Mucosa of rectum (tissue), 2 donors: ENCODE results near the gene PPP1R15A.
"Not testable (repeated sequence)": the region's sequence is repeated elsewhere in the genome, so short reads cannot be mapped to it uniquely, and the experiment has no call there.

Experiments
- H3K27ac ChIP-seq, 2 donors: one replicate each; pipeline ENCODE4 v1.7.0; 2013; ENCODE audit warnings: inconsistent platforms in 2 of 2, low read depth in 2 of 2, low read length in 2 of 2
- H3K27me3 ChIP-seq, 2 donors: one replicate each; pipeline ENCODE4 v1.7.0; 2013; ENCODE audit warnings: low read length in 2 of 2; ENCODE audit not compliant: control insufficient read depth in 2 of 2, insufficient read depth in 2 of 2
- H3K36me3 ChIP-seq, 2 donors: one replicate each; pipeline ENCODE4 v1.7.0; 2013; ENCODE audit warnings: low read length in 2 of 2; ENCODE audit not compliant: control insufficient read depth in 2 of 2, insufficient read depth in 2 of 2
- H3K4me1 ChIP-seq, 2 donors: one replicate each; pipeline ENCODE4 v1.7.0; 2013; ENCODE audit warnings: low read length in 2 of 2, mild to moderate bottlenecking in 1 of 2; ENCODE audit not compliant: control insufficient read depth in 2 of 2, insufficient read depth in 2 of 2
- H3K4me3 ChIP-seq, 2 donors: one replicate each; pipeline ENCODE4 v1.7.0; 2013; ENCODE audit warnings: low read length in 2 of 2
- H3K9ac ChIP-seq, 2 donors: one replicate each; pipeline ENCODE4 v1.7.0; 2013; ENCODE audit warnings: low read length in 2 of 2, low read depth in 1 of 2, mild to moderate bottlenecking in 1 of 2
- H3K9me3 ChIP-seq, 2 donors: one replicate each; pipeline ENCODE4 v1.7.0; 2013; ENCODE audit warnings: low read length in 2 of 2; ENCODE audit not compliant: control insufficient read depth in 2 of 2
- donor health status: healthy.
- donor health status: Normal muscosa, but diverticular disease.

Gene PPP1R15A

DNA sequence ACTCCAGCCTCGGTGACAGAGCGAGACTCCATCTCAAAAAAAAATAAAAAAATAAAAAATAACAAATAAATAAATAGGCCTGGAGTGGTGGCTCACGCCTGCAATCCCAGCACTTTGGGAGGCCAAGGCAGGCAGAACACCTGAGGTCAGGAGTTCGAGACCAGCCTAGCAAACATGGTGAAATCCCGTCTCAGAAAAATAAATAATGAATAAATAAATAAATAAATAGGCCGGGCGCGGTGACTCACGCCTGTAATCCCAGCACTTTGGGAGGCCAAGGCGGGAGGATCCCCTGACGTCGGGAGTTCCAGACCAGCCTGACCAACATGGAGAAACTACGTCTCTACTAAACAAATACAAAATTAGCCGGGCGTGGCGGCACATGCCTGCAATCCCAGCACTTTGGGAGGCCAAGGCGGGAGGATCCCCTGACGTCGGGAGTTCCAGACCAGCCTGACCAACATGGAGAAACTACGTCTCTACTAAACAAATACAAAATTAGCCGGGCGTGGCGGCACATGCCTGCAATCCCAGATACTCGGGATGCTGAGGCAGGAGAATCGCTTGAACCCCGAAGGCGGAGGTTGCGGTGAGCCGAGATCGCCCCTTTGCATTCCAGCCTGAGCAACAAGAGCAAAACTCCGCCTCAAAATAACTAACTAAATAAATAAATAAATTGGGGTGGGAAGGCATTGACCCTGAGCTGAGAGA lies 595 bp upstream of the PPP1R15A start:
- Histone ChIP-seq H3K4me3 (peak overlapping the region; percentile 90 to 100), H3K9ac (peak overlapping the region; percentile 9 to 99), H3K36me3 (peaks cover 14 to 21% of the 10 kb centered on the region in 2 donors), H3K27ac (peak overlapping the region in 1 of 2 donors; percentile 72), H3K4me1 (peaks cover 42 to 52% of the 10 kb centered on the region in 2 donors)
- not testable (repeated sequence) for H3K27me3 ChIP-seq, H3K9me3 ChIP-seq

DNA sequence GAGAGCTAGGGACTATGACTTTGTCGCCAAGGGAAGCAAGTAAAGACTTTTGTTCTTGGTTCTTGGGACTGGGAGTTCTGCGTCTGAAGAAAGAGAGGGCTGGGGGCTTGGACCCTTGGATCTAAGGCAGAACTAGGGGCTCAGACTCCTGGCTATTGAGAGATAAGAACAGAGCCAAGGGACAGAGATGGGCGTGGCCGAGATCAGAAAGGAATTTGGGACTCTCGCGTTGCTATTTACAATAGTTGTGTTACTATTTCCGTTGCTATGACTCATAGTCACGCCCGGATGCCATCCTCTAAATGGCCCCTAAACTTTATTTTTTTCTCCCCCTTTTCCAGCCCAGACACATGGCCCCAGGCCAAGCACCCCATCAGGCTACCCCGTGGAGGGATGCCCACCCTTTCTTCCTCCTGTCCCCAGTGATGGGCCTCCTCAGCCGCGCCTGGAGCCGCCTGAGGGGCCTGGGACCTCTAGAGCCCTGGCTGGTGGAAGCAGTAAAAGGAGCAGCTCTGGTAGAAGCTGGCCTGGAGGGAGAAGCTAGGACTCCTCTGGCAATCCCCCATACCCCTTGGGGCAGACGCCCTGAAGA lies 759 bp downstream of the PPP1R15A start:
- peaks cover 32 to 39% of the 10 kb centered on the region in 2 donors for H3K4me1 ChIP-seq
- peak overlapping the region; percentile 99 to 100 for H3K9ac ChIP-seq
- H3K36me3 ChIP-seq = peaks cover 14 to 26% of the 10 kb centered on the region in 2 donors
- H3K27ac ChIP-seq = peak overlapping the region; percentile 99 to 100
- H3K9me3 ChIP-seq = no peaks in the 10 kb centered on the region
- no peaks in the 10 kb centered on the region for H3K27me3 ChIP-seq
- H3K4me3 ChIP-seq = peak overlapping the region; percentile 90 to 100

DNA sequence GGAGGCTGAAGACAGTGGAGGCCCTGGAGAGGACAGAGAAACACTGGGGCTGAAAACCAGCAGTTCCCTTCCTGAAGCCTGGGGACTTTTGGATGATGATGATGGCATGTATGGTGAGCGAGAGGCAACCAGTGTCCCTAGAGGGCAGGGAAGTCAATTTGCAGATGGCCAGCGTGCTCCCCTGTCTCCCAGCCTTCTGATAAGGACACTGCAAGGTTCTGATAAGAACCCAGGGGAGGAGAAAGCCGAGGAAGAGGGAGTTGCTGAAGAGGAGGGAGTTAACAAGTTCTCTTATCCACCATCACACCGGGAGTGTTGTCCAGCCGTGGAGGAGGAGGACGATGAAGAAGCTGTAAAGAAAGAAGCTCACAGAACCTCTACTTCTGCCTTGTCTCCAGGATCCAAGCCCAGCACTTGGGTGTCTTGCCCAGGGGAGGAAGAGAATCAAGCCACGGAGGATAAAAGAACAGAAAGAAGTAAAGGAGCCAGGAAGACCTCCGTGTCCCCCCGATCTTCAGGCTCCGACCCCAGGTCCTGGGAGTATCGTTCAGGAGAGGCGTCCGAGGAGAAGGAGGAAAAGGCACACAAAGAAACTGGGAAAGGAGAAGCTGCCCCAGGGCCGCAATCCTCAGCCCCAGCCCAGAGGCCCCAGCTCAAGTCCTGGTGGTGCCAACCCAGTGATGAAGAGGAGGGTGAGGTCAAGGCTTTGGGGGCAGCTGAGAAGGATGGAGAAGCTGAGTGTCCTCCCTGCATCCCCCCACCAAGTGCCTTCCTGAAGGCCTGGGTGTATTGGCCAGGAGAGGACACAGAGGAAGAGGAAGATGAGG lies 1.5 kb downstream of the PPP1R15A start:
- peaks cover 30 to 32% of the 10 kb centered on the region in 2 donors for H3K4me1 ChIP-seq

DNA sequence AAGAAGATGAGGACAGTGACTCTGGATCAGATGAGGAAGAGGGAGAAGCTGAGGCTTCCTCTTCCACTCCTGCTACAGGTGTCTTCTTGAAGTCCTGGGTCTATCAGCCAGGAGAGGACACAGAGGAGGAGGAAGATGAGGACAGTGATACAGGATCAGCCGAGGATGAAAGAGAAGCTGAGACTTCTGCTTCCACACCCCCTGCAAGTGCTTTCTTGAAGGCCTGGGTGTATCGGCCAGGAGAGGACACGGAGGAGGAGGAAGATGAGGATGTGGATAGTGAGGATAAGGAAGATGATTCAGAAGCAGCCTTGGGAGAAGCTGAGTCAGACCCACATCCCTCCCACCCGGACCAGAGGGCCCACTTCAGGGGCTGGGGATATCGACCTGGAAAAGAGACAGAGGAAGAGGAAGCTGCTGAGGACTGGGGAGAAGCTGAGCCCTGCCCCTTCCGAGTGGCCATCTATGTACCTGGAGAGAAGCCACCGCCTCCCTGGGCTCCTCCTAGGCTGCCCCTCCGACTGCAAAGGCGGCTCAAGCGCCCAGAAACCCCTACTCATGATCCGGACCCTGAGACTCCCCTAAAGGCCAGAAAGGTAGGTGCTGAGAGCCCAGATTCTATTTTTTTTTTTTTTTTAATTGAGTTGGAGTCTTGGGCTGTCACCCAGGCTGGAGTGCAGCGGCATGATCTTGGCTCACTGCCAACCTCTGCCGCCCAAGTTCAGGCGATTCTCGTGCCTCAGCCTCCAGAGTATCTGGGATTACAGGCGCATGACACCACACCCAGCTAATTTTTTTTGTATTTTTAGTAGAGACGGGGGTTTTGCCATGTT lies 2.3 kb downstream of the PPP1R15A start:
- Histone ChIP-seq H3K9ac (peak overlapping the region; percentile 99 to 100), H3K36me3 (peaks cover 14 to 28% of the 10 kb centered on the region in 2 donors), H3K9me3 (no peaks in the 10 kb centered on the region), H3K4me1 (peaks cover 26 to 31% of the 10 kb centered on the region in 2 donors), H3K4me3 (peak overlapping the region; percentile 90 to 100), H3K27ac (peak overlapping the region; percentile 99 to 100), H3K27me3 (no peaks in the 10 kb centered on the region)

More for the DNA sequence above, 1.5 kb downstream of the PPP1R15A start:
- Histone ChIP-seq H3K9me3 (no peaks in the 10 kb centered on the region), H3K27me3 (no peaks in the 10 kb centered on the region), H3K36me3 (peaks cover 14 to 28% of the 10 kb centered on the region in 2 donors), H3K27ac (peak overlapping the region; percentile 99 to 100), H3K9ac (peak overlapping the region; percentile 99 to 100), H3K4me3 (peak overlapping the region; percentile 90 to 100)

DNA sequence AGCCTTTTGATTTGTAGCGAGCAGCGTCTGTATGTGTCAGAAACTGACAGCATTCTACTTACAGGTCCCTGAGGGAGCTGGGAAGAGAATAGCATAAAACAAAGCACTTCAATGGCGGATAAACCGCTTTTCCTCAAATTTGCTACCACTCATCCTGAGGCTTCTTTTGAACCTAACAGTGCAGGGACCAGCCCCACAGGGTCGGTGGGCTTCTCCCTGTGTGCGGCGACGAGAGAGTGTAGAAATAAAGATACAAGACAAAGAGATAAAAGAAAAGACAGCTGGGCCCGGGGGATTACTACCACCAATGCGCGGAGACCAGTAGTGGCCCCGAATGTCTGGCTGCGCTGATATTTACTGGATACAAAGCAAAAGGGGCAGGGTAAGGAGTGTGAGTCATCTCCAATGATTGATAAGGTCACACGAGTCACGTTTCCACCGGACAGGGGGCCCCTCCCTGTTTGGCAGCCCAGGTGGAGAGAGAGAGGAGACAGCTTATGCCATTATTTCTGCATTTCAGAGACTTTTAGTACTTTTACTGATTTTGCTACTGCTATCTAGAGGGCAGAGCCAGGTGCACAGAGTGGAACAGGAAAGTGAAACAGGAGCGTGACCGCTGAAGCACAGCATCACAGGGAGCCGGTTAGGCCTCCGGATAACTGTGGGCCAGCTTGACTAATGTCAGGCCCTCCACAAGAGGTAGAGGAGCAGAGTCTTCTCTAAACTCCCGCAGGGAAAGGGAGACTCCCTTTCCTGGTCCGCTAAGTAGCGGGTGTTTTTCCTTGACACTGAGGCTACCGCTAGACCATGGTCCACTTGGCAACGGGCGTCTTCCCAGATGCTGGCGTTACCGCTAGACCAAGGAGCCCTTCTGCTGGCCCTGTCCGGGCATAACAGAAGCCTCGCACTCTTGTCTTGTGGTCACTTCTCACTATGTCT lies 4.1 kb downstream of the PPP1R15A start:
- H3K27me3 ChIP-seq, H3K9me3 ChIP-seq: not testable (repeated sequence)
- Histone ChIP-seq H3K4me3 (peak overlapping the region in 1 of 2 donors; percentile 45), H3K36me3 (peaks cover 14 to 28% of the 10 kb centered on the region in 2 donors), H3K4me1 (peaks cover 26 to 31% of the 10 kb centered on the region in 2 donors), H3K9ac (peak overlapping the region; percentile 38 to 99), H3K27ac (peak overlapping the region; percentile 99 to 100)

DNA sequence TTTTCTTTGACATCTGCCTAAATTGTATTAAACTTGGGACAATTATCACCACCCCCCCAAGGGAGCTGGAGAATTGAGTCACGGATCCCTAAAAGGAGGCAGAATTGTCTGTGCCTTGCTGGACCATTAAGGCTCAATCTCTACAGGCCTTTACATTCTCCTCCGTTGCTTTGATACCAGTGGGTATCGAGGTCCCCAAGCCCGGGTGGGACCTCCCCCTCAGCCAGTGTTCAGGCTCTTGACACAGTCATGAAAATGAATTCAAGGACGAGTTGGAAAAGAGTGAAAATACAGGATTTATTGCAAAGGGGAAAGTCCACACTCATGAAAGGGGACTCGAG lies 5.6 kb downstream of the PPP1R15A start:
- peaks cover 14 to 28% of the 10 kb centered on the region in 2 donors for H3K36me3 ChIP-seq
- H3K4me1 ChIP-seq = peaks cover 26 to 31% of the 10 kb centered on the region in 2 donors
- H3K27ac ChIP-seq = no peak overlapping the region
- H3K9me3 ChIP-seq = no peaks in the 10 kb centered on the region
- H3K9ac ChIP-seq = no peak overlapping the region
- H3K4me3 ChIP-seq = no peak overlapping the region
- H3K27me3 ChIP-seq = no peaks in the 10 kb centered on the region

DNA sequence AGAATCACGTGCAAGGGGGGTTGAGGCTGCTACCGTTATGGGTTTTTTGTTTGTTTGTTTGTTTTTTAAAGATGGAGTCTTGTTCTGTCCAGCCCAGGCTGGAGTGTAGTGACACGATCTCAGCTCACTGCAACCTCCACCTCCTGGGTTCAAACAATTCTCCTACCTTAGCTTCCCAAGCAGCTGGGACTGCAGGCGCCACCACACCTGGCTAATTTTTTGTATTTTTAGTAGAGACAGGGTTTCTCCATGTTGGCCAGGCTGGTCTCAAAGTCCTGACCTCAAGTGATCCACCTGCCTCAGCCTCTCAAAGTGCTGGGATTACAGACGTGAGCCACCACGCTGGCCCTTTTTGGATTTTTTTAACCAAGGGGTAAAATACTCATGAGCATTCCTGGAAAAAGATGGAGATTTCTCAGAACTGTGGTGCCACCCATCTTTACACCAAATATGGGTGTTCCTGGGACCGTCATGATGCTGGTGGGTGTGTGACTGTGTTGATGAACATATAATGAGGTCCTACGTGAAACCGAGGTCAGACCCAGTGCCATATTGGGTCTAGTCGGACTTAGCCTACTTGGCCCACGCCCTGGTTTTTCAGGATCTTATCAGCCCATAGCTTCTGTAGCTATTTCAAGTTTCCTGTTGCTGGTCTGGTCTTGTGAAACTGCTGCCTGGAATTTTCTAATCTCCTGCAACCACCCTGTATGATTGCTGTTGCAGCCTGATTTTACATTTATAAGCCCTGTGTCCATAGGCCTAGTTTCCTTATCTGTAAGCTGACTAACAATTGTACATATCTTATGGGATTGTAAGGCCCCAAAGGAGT lies 6.2 kb downstream of the PPP1R15A start:
- Histone ChIP-seq H3K9me3 (no peaks in the 10 kb centered on the region), H3K4me3 (no peak overlapping the region), H3K4me1 (peaks cover 22 to 27% of the 10 kb centered on the region in 2 donors), H3K36me3 (peaks cover 13 to 27% of the 10 kb centered on the region in 2 donors), H3K9ac (no peak overlapping the region), H3K27me3 (no peaks in the 10 kb centered on the region), H3K27ac (no peak overlapping the region)

DNA sequence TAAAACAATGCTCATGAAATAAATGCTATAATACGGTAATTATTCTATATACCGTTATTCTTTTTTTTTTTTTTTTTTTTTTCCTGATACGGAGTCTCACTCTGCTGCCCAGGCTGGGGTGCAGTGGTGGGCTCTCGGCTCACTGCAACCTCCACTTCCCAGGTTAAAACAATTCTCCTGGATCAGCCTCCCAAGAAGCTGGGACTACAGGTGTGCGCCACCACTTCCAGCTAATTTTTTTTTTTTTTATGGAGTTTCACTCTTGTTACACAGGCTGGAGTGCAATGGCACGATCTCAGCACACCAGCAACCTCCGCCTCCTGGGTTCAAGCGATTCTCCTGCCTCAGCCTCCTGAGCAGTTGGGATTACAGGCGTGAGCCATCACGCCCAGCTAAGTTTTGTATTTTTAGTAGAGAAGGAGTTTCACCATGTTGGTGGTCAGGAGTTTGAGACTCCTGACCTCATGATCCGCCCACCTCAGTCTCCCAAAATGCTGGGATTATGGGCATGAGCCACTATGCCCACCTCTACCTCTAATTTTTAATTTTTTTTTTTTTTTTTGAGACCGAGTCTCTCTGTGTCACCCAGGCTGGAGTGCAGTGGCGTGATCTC lies 6.9 kb downstream of the PPP1R15A start:
- H3K36me3 ChIP-seq = peaks cover 5 to 20% of the 10 kb centered on the region in 2 donors
- H3K27me3 ChIP-seq = no peaks in the 10 kb centered on the region
- peaks cover 15 to 20% of the 10 kb centered on the region in 2 donors for H3K4me1 ChIP-seq
- H3K27ac ChIP-seq = no peak overlapping the region
- no peaks in the 10 kb centered on the region for H3K9me3 ChIP-seq
- H3K4me3 ChIP-seq = no peak overlapping the region
- H3K9ac ChIP-seq = no peak overlapping the region
